NB4 (cell line): Measurements from ENCODE around the gene DNAAF5.

Experiments used
- MYC ChIP-seq: IDR thresholded peaks from 2 replicates; pipeline ENCODE4 v1.6.1; 2011; ENCODE audit warnings: low read depth, low read length
- POLR2A ChIP-seq: IDR thresholded peaks from 2 replicates; pipeline ENCODE4 v1.6.1; 2011; ENCODE audit warnings: mild to moderate bottlenecking; ENCODE audit not compliant: insufficient read length; ENCODE audit errors: extremely low read depth
- TF ChIP-seq, protein P1 (sequence below): IDR thresholded peaks from one replicate; pipeline ENCODE4 v1.5.1; 2012; ENCODE audit warnings: low read depth, low read length
- TF ChIP-seq, protein P2 (sequence below): IDR thresholded peaks from 2 replicates; pipeline ENCODE4 v1.6.1; 2011; ENCODE audit warnings: low read depth, low read length

DNA sequence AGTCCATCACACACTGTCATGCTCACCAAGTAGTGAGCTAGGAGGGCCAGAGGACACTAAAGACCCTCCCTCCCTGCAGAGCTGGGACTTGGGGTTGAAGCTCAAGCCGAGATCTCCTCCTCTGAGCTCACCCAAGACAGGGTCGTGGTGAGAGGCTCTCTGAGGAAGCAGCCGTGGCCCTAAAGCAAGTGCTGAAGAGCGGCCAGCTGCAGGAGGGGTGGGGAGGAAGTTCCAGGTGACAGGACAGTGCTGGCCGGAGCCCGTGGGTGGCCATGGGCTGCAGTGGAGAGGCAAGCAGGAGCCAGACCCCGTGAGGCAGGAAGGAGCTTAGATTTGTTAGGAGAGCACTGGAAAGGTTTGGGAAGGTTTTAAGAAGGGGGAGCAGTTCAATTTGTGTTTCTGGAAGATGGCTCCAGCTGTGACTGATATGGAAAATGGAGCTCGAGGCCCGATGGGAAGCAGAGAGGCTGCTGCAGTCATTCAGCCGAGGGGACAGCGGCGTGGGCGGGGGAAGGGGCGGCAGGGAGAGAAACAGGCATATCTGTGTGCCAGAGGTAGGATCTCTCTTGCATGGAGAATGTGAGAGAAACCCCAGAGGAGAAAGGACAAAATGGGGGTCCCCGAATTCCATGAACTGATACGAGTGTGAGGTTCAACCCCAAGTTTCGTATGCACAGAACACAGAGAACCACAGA lies 26.9 kb upstream of the DNAAF5 start:
- TF ChIP-seq, protein P1, sequence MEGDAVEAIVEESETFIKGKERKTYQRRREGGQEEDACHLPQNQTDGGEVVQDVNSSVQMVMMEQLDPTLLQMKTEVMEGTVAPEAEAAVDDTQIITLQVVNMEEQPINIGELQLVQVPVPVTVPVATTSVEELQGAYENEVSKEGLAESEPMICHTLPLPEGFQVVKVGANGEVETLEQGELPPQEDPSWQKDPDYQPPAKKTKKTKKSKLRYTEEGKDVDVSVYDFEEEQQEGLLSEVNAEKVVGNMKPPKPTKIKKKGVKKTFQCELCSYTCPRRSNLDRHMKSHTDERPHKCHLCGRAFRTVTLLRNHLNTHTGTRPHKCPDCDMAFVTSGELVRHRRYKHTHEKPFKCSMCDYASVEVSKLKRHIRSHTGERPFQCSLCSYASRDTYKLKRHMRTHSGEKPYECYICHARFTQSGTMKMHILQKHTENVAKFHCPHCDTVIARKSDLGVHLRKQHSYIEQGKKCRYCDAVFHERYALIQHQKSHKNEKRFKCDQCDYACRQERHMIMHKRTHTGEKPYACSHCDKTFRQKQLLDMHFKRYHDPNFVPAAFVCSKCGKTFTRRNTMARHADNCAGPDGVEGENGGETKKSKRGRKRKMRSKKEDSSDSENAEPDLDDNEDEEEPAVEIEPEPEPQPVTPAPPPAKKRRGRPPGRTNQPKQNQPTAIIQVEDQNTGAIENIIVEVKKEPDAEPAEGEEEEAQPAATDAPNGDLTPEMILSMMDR, result no peak
- TF ChIP-seq POLR2A, result no peak
- TF ChIP-seq MYC, result no peak
- TF ChIP-seq, protein P2, sequence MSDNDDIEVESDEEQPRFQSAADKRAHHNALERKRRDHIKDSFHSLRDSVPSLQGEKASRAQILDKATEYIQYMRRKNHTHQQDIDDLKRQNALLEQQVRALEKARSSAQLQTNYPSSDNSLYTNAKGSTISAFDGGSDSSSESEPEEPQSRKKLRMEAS, result no peak
